ENCODE measurements around the gene AMPH.

GRCh38 chr7:38629651-38630510 lies 1.3 kb downstream of the AMPH start:
- TF ChIP-seq EZH2 (IDR thresholded peaks at IDR 0.05; ENCODE audit: low read depth) (no peak), CTCF (conservative IDR thresholded peaks at IDR 0.05) (no peak)
